Ovary (tissue), 3 donors: ENCODE results near the gene LTB4R.

Experiments
- CTCF ChIP-seq, 3 donors: fragments of 450-650 bp in 2 of 3; fragments of 200-600 bp in 1 of 3; IDR thresholded peaks; one replicate each; pipeline versions ENCODE4 v1.5.1 to v1.8.0; 2016 to 2022; ENCODE audit warnings: antibody characterized with exemption in 3 of 3, mild to moderate bottlenecking in 1 of 3
- EP300 ChIP-seq: sonication (generic); formaldehyde crosslinking; IDR thresholded peaks from one replicate; pipeline ENCODE4 v1.6.1; 2017; ENCODE audit warnings: antibody characterized with exemption
- POLR2A ChIP-seq: fragments of 450-650 bp; IDR thresholded peaks from one replicate; pipeline ENCODE4 v1.6.1; 2017; ENCODE audit warnings: antibody characterized with exemption, mild to moderate bottlenecking, moderate library complexity
- donor health status: DM: no; HTN: no; CAD: no.

GRCh38 chr14:24269910-24270536, 41.3 kb upstream of the LTB4R start:
- no peak for TF ChIP-seq CTCF (IDR thresholded peaks at IDR 0.05)
- TF ChIP-seq POLR2A: no peak
- no peak for TF ChIP-seq EP300
